GM18867 (cell line): Measurements from ENCODE around the gene RAB3IP.

Experiments used
- ATAC-seq: cut with Tn5 transposase; IDR thresholded peaks from one replicate; pipeline ENCODE4 v1.9.1; 2021; ENCODE audit warnings: mild to moderate bottlenecking, moderate library complexity; ENCODE audit not compliant: unreplicated experiment

The RAB3IP gene, protein sequence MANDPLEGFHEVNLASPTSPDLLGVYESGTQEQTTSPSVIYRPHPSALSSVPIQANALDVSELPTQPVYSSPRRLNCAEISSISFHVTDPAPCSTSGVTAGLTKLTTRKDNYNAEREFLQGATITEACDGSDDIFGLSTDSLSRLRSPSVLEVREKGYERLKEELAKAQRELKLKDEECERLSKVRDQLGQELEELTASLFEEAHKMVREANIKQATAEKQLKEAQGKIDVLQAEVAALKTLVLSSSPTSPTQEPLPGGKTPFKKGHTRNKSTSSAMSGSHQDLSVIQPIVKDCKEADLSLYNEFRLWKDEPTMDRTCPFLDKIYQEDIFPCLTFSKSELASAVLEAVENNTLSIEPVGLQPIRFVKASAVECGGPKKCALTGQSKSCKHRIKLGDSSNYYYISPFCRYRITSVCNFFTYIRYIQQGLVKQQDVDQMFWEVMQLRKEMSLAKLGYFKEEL

DNA sequence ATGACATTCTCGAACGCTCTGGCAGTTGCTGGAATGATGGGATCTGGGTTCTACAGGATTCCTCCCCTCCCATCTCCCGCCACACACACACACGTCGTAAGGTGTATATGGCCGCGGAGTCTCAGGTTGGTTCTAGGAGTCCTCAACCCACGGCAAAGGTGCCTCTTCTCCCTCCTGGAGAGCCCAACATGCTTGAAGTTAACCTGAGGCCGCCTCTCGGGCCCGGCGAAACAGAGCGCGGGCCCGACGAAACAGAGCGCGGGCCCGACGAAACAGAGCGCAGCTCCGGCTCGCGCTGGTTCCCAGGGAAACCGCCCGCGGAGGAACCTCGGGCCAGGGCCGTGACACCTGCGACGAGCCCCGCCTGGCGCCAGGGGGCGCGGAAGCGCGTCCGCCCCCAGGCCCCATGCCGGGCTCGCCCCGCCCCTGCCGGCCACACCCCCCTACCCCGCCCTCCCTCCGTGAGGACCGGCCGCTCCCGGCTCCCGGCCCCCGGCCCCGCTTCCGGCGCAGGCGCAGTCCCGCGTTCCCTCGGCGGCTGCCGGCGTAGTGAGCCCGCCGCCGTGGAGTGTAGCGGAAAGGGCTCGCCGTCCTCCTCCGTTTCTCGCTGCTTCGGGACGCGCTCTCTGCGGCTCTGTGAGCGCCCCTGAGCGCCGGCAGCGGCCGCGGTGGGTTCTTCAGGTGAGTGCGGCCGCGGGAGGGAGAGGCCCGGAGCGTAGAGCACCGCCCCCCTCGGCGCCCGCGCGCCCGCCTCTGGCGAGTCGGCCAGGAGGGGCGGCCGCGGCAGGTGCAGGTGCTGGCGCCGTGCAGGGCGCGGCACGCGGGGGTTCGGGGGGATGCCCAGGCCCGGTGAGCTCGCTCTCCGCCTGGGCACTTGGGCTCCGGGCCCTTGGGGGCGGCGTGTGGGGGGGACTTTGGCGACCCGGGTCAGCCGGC, at the start of gene RAB3IP:
Gene RAB3IP (plus strand): TSS at position 510 of the 936 bp plus-strand sequence. CDS start 16,549 bp downstream, outside the sequence.
- ATAC-seq, result peak; percentile 85

DNA sequence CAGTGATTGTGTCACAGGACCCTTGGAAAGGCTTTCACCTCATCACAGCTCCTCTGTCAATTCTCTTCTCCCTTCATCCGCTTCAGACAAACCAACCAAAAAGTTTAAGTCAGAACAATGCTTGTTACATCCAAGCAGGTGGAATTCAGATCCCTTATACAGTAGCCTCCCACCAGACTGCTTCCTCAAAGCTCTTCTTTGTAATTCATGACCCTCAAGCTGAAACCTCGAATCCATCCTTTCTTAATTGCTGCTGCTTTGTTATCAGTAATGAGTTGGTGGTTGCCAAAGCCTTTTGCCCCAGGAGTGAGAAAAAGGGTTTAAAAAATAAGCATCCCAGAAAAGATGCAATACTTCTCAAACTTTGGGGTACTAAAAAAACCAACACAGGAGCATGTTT, 49.0 kb upstream of the RAB3IP start:
- ATAC-seq, result no peak

DNA sequence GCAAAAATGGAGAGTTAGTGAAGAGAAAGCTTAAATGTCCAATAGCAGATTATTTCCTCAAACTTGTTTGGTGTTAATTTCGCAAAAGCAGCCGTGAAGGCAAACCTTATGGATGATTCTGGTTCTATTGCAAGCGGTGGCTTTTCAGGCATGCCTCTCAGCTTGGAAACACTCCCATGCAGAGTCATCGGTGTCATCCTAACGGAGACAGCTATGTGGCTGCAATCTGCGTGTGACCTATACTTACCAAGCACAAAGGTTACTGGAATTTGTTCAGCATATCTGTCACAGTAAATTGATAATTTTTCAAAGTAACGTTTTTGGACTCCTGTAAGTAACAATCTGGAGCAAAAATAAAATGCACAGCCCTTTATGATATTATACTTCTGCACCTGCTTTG, 44.5 kb upstream of the RAB3IP start:
- ATAC-seq, result no peak

DNA sequence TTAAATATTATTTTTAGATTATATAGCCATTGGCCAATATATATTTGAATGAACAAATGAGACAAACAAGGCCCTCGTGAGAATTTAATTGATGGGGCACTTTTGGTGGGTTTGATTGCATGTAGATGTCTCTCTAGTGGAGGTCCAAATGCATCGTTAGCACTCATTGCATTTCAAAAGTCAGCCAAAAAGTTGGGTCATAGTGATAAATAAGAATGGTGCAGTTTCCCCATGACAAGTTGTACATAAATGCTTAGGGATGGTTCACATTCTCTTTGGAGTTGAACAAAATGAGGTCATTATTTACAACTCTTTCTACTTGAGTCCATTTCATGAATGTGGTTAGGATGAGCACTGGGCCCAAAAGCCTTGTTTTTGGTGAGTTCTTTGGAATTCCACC, 40.6 kb upstream of the RAB3IP start:
- no peak for ATAC-seq

DNA sequence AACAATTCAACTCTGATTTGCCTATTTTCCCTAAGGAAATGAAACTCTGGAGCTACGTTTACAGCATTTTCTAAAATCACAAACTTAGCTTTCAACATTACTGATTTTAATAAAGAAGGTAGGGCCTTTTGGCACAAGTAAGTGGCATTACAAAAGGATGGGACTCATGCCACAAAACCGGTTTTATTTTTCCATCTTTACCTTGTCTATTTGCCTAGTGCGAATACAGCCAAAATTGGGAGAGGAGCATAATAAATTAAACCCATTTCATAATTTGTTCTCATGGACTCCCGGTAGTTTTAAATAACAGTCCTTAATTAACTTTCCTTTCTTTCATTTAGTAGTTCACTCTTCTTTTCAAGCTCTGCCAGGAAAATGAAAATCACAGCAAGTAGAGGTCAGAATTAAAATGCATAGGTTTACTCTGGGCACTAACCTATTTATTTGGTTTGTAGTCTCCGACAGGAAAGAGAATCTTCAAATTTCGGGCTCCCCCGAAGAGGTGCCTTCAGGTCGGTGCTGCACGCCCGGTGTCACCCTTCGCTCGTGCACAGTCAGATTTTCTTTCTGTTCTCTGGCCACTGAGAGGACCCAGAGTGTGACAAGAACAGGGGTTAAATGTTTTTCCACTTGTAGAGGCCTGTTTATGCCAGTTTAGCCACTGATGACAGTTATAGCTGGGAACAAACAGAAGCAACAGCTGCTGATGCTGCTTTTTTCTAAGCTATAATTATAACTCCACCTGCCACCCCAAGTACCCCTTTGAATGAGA, 39.7 kb upstream of the RAB3IP start, which contains the start of gene BEST3:
Gene BEST3 (minus strand): TSS at position 535 of the 772 bp plus-strand sequence. CDS start 1,505 bp downstream, outside the sequence.
- no peak for ATAC-seq

DNA sequence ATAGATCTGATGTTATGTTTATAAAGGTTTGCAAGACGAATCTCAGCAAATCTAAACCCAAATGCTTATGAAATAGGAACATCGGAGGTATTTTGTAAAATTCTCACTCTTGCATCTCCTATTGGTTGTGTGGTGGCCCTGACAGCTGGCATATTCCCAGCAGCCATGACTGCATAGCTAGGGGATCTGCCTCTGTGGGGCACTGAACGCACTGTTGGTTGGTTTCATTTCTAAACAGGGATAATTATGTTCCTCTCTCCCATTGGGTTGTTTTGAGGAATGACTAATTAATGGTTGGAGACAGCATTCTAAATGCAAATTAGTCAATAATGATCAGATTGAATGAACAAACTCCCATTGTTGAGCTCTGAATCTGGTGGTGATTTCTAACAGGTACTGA, 36.8 kb upstream of the RAB3IP start:
- ATAC-seq, result no peak

DNA sequence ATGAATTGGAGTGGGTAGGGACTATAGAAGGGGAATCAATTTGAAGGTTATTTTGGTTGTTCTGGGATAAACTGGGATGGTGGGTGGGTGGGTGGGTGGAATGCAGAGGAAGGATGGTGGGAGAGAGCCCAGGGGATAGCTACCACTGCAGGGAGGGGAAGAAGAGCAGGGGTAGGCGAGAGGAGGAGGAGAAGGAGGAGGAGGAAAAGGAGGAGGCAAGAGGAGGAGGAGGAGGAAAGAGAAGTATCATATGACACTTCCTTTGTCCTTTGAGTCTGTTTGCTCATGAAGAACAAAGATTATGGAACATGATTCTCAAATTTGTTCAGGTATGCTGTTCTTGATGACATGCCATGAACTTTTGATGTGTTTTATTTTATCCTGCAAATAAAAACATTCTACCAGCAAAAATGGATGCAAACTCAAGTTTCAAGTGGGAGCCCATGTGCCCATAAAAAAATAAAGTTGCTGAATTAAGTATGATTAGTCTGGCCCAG, 35.5 kb upstream of the RAB3IP start:
- ATAC-seq, result no peak

DNA sequence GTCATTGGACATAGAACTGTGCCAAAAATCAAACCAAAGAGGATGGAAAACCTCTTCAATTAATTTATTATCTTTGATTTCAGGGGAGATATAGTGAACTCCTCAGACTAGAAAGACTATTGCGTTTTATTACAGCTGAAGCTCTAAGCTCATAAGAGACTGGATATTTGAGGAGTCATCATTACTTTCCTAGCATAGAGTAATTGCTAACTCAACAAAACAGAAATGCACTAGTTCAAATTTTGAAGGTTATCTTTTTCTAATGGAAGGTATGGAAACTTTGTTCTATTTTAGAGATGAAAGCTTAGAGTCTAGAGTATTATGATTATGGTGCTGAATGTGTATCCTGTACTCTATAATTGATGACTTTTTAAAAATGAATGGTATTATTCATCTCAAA, 34.3 kb upstream of the RAB3IP start:
- no peak for ATAC-seq

DNA sequence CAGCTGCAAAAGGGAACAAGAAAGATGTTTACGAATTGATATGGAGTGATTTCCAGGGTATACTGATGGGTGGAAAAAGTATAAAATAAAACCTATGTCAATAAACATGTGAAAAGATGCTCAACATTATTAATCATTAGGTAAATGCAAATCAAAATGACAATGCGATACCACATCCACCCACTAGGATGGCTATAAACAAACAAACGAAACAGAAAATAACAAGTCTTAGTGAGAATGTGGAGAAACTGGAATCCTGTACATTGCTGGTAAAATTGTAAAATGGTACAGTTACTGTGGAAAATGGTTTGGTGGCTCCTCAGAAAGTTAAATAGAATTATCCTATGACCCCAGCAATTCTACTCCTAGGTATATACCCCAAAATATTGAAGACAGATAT, 30.0 kb upstream of the RAB3IP start:
- peak; percentile 58 for ATAC-seq

DNA sequence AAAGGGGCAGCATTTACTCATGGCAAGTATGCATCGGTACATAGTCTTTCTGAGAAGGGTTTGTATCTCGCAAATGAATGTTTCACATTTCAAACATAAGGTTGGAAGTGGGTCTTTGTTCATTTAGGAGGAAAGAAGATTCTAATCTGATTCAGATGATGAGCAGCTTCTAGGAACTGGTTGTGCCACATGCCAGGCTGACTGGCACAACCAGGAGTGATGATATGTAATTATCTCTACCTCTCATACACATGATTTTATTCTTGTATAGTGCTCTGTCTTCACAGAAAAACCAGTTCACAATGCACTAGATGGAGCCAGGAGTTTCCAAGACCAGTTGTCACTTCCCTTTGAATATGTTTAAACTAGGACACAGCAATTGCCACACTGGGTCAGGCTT, 25.8 kb upstream of the RAB3IP start:
- ATAC-seq, result no peak

DNA sequence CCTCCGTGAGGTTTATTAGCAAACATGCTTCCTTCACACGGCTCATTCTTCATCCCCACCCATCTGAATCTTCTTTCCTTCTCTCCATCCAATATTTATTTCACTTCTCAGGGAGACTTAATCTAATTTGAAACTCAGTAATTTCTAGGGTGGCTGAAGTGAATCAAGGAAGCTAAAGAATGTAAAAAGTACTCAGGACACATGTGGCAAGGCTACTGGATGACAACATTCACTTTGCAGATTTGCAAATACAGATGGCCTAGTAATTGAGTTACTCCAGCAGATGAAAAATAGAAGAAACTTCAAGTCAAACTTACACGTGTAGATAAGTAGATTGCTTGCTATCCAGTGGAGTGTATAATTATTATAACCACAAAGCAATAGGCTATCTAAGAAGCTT, 24.1 kb upstream of the RAB3IP start:
- no peak for ATAC-seq

DNA sequence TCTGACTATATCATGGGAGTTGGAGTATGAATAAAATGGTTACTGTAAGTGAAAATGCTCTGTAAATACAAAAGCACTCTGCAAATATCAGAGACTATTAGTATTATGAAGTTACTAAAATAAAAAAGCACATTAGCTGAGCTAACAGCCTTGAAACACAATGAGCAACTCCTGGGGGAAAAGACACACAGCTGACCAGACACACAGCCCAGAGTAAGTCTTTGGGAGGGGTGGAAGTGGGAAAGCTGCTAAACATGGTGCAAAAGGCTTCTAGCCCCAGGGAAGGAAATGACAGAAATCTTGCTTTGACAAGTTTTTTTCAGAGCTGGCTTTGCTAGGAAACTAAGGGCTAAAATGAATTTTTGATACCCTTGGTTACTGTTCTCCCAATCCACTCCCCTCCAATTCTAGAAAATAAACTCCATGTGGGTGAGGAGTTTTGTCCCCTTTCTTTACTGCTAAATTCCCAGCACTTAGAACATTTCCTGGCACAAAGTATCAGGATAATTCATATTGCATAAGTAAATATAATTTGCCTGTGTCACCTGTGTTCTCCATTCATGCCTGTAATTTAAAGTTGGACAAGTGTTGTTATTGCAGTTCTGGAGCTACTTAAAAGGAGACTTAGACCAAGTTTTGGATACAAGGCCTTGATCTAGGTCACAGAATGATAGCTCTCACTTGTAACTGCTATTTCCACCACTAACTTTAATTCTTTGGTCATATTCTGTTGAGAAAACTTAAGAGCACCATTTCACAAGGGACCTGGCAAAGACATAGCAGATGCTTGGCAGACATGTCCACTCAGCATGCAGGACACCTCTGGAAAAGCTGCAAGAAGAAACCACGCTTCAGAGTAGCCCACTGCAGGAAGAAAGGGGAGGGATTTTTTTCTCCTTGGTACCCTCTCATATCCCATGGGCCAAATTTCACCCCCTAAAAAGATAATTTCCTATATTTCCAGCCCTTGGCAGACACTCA, 19.0 kb upstream of the RAB3IP start:
- ATAC-seq, result no peak

DNA sequence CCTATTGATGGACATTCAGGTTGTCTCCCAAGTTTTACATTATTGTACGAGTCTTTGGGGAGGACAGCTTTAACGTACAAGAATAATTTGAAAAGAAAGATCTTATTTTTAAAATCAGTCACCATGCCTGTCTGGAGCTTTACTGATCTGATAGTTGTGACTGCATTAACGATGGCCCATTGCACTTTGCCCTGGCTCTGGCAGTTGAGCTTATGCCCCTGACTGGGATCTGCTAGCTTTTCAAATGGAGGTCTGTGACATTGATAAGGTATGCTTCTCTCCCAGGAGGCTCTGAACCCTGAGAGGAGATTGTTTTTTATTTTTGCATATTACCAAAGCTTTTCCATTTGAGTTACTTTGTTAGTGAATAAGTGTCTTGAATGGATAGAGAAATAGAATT, 17.9 kb upstream of the RAB3IP start:
- ATAC-seq, result no peak

DNA sequence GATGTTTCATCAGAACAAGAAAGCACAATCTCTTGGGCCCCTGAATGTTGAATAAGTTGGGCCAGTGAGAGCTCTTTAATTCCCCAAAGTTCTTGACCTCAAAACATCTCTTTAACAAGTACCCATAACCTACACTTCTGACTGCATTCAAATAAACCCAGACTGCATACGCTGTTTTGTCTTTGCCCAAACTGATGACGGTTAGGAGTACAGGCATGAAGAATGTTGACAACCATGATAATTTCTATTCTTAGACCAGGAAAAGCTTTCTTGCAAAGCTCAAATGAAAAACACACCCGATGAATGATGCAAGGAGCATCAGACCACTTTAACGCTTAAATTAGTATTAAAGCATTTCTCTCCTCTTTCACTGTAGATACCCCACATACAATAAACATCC, 11.7 kb upstream of the RAB3IP start:
- no peak for ATAC-seq

DNA sequence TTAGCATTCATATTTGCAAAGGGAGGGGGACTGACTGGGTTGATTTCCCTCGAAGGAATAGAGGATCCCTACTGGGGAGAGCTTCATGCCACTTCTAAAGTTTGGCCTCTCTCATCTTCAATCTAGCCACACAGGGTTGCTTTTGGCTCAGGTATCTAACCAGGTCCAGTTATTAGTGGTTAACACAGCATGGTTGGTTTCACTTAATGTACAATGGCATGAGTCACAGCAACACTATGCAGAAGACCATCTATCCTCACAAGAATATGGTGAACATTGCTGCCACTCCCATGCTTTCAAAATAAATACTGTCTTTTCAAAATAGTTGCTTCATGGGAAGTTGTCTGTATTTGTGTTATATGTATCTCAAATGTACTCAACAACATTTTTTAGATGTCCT, 6.6 kb upstream of the RAB3IP start:
- ATAC-seq, result no peak

DNA sequence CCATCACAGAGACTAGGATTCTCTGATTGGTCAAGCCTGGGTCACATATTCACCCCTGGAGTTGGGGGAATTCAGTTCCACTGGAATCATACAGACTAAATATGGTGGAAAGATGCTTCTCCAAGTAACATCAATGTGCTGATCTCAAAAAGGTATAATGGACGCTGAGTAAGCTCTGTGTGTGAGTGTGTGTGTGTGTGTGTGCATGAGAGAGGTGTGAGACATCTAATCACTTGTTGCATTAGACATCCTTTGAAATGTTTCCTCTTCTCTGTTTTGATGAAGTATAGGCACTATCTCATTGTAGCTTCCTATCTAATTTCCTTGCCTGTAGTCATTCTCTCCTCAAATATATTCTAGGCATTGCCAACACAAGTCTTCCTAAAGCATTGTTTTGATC, 5.0 kb upstream of the RAB3IP start:
- ATAC-seq, result no peak

DNA sequence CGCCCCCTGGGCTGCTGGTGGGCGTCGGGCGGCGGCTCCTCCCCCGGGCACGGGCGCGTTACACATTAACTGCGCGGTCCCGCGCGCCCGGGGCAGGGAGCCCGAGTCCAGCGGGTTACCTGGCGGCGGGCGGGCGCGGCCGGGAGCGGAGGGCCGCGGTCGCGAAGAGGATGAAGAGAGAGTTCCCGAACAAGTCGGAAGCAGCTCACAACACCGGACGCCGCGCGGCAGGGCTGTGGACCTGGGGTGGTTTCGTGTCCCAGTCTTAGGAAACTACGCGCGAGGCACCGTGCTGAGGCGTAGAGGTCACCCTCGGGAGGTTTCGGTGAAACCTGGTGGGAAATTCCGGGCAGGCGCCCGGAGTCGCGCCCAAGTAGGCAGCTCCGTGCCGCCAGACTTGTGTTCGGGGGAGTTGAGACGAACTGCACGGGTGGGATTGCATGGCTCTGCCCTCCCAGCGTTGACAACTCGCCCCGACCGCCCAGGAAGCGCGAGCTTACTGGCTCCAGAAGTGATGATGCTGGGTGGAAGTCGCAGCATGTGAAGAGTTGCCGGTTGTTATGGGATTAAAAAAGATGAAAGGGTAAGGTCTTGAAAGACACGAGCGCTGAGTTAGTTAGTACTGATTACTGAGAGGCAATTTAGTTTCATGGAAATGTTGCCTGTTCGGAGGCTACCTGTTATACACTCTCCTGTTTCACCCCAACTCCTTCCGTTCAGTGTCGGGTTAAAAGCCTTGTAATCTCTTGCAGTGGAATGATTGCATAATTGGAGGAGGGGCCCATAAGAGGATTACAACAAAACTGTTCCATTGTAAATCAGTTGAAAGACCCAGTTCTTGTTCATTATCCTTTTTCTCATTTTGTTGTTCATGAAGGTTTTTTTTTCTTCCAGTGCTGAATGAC, 879 bp downstream of the RAB3IP start:
- peak; percentile 41 for ATAC-seq

DNA sequence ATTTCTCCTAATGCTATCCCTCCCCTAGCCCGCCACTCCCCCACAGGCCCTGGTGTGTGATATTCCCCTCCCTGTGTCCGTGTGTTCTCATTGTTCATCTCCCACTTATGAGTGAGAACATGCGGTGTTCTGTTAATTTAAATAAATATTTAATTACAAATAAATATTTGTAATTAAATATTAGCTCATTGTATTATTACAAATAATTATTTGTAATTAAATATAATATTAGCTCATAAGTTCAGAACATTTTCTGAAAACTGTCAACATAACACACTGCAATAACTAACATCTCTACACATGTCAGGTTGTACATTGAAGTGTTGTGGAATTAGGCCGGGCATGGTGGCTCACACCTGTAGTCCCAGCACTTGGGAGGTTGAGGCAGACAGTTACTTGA, 5.4 kb downstream of the RAB3IP start:
- no peak for ATAC-seq

DNA sequence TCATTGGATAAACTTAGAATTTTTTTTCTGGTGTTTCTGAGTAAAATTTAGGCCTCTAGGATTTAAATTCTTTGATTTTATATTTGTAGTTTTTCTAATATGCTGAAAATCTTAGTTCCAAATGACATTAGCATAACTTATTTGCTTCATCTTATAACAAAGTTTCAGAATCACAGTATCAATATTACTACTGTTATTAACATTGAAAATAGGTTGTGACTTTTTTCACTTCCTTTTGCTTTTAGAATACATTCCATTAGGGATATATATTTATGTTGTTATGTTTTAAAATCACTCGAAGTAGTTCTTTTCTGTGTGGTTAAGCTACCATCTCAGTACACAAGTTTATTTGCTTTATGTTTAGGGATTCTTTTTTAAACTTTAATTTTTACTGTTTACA, 12.8 kb downstream of the RAB3IP start:
- ATAC-seq, result no peak
